ENCODE data around the gene RAB14. TPM values are rescaled to one million over a fixed set of nuclear protein-coding genes. Genes with fewer than 3 reads are reported as not detected.

The RAB14 gene
- total and polyA plus RNA-seq, 2 experiments from 2014 or later, result 22.8 to 31.0 TPM

- TF ChIP-seq, protein P1, sequence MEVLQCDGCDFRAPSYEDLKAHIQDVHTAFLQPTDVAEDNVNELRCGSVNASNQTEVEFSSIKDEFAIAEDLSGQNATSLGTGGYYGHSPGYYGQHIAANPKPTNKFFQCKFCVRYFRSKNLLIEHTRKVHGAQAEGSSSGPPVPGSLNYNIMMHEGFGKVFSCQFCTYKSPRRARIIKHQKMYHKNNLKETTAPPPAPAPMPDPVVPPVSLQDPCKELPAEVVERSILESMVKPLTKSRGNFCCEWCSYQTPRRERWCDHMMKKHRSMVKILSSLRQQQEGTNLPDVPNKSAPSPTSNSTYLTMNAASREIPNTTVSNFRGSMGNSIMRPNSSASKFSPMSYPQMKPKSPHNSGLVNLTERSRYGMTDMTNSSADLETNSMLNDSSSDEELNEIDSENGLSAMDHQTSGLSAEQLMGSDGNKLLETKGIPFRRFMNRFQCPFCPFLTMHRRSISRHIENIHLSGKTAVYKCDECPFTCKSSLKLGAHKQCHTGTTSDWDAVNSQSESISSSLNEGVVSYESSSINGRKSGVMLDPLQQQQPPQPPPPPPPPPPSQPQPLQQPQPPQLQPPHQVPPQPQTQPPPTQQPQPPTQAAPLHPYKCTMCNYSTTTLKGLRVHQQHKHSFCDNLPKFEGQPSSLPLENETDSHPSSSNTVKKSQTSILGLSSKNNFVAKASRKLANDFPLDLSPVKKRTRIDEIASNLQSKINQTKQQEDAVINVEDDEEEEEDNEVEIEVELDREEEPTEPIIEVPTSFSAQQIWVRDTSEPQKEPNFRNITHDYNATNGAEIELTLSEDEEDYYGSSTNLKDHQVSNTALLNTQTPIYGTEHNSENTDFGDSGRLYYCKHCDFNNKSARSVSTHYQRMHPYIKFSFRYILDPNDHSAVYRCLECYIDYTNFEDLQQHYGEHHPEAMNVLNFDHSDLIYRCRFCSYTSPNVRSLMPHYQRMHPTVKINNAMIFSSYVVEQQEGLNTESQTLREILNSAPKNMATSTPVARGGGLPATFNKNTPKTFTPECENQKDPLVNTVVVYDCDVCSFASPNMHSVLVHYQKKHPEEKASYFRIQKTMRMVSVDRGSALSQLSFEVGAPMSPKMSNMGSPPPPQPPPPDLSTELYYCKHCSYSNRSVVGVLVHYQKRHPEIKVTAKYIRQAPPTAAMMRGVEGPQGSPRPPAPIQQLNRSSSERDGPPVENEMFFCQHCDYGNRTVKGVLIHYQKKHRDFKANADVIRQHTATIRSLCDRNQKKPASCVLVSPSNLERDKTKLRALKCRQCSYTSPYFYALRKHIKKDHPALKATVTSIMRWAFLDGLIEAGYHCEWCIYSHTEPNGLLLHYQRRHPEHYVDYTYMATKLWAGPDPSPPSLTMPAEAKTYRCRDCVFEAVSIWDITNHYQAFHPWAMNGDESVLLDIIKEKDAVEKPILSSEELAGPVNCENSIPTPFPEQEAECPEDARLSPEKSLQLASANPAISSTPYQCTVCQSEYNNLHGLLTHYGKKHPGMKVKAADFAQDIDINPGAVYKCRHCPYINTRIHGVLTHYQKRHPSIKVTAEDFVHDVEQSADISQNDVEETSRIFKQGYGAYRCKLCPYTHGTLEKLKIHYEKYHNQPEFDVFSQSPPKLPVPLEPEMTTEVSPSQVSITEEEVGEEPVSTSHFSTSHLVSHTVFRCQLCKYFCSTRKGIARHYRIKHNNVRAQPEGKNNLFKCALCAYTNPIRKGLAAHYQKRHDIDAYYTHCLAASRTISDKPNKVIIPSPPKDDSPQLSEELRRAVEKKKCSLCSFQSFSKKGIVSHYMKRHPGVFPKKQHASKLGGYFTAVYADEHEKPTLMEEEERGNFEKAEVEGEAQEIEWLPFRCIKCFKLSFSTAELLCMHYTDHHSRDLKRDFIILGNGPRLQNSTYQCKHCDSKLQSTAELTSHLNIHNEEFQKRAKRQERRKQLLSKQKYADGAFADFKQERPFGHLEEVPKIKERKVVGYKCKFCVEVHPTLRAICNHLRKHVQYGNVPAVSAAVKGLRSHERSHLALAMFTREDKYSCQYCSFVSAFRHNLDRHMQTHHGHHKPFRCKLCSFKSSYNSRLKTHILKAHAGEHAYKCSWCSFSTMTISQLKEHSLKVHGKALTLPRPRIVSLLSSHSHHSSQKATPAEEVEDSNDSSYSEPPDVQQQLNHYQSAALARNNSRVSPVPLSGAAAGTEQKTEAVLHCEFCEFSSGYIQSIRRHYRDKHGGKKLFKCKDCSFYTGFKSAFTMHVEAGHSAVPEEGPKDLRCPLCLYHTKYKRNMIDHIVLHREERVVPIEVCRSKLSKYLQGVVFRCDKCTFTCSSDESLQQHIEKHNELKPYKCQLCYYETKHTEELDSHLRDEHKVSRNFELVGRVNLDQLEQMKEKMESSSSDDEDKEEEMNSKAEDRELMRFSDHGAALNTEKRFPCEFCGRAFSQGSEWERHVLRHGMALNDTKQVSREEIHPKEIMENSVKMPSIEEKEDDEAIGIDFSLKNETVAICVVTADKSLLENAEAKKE (CRISPR knock-in tag; IDR thresholded peaks at IDR 0.05), result no peak
- no peak for TF ChIP-seq ZNF114 (CRISPR knock-in tag; IDR thresholded peaks at IDR 0.05)
Observed at GRCh38 chr9:121154782-121155181, 46.9 kb downstream of the RAB14 start (continued).

- no peaks in the 10 kb centered on the region for H3K27me3 Mint-ChIP-seq (ENCODE audit: insufficient read depth, low read depth, poor library complexity)
- Histone ChIP-seq H3K27me3 (ENCODE audit: insufficient read depth) (no peaks in the 10 kb centered on the region), H2AFZ (no peak overlapping the region), H3K4me2 (no peak overlapping the region), H3K4me1 (ENCODE audit: insufficient read depth) (no peaks in the 10 kb centered on the region), H3K36me3 (ENCODE audit: insufficient read depth) (no peaks in the 10 kb centered on the region), H3K27ac (ENCODE audit: low read depth) (no peak overlapping the region), H3K9me2 (ENCODE audit: insufficient read depth) (no peaks in the 10 kb centered on the region), H3K4me3 (no peak overlapping the region), H3F3A (replicated peaks; ENCODE audit: low read depth) (no peaks in the 10 kb centered on the region), H4K20me1 (replicated peaks; ENCODE audit: insufficient read depth) (no peaks in the 10 kb centered on the region), H3K79me2 (replicated peaks; ENCODE audit: insufficient read depth) (no peaks in the 10 kb centered on the region)
- peaks cover 13% of the 10 kb centered on the region; the same call in 2 of the 3 replicates for H3K36me3 Mint-ChIP-seq (ENCODE audit: low read depth)
- no peaks in the 10 kb centered on the region for H3K9me3 Mint-ChIP-seq
- DNase-seq (ENCODE audit: low spot score) (no peak), ATAC-seq (no peak)
- H3K4me3 Mint-ChIP-seq, result no peak overlapping the region
- no peak overlapping the region for H3K27ac Mint-ChIP-seq
- H3K4me1 Mint-ChIP-seq, result peaks cover 13% of the 10 kb centered on the region
- TF ChIP-seq JUNB (IDR thresholded peaks at IDR 0.05; ENCODE audit: unreplicated experiment), result no peak
- no peak for TF ChIP-seq CREB1 (CRISPR knock-in tag; IDR thresholded peaks at IDR 0.05; ENCODE audit: low read depth)
- no peak for TF ChIP-seq EZH2phosphoT487 (IDR thresholded peaks at IDR 0.05; ENCODE audit: unreplicated experiment)
- no peak for TF ChIP-seq ZNF114 (CRISPR knock-in tag; IDR thresholded peaks at IDR 0.05)
- TF ChIP-seq EZH2 (IDR thresholded peaks at IDR 0.05; ENCODE audit: low read depth, unreplicated experiment), result no peak
- TF ChIP-seq REST (IDR thresholded peaks at IDR 0.05; ENCODE audit: unreplicated experiment), result no peak
- TF ChIP-seq ZNF331 (CRISPR knock-in tag; IDR thresholded peaks at IDR 0.05; ENCODE audit: low read depth), result no peak
- TF ChIP-seq NANOG (IDR thresholded peaks at IDR 0.05; ENCODE audit: borderline replicate concordance), result no peak
- no peak for TF ChIP-seq STAT1 (IDR thresholded peaks at IDR 0.05; ENCODE audit: unreplicated experiment)
- TF ChIP-seq ETS1 (IDR thresholded peaks at IDR 0.05), result no peak
Observed at GRCh38 chr9:121153642-121154041, 48.0 kb downstream of the RAB14 start.
